GM19324 (cell line): ENCODE results near the gene EPHB6.

Experiments
- ATAC-seq: cut with Tn5 transposase; IDR thresholded peaks from one replicate; pipeline ENCODE4 v1.9.1; 2021; ENCODE audit warnings: mild to moderate bottlenecking, moderate library complexity; ENCODE audit not compliant: unreplicated experiment, low FRiP score

Gene EPHB6

GRCh38 chr7:142916508-142916907 is 61.6 kb downstream of the EPHB6 start:
- no peak for ATAC-seq

GRCh38 chr7:142917447-142917846 is 62.6 kb downstream of the EPHB6 start:
- no peak for ATAC-seq

GRCh38 chr7:142918901-142919300 is 64.0 kb downstream of the EPHB6 start:
- ATAC-seq, result no peak

DNA sequence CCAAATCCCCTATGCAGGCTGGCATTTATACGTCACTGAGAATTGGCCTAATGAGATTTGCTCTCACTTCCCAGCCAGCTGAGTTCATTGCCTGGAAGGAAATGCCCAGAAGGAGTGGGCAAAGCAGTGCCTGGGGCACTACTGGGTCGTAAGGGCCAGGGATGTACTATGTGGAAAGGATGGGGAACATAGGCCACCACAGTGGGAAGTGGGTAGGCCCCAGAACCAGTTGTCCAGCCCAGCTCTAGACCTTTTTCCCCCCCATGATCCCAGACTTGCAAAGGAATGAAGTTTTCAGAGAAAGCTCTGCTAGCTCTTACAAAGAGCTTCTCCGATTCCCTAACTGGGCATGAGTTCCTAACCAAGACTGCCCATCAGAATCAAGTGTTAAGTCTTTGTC is 64.8 kb downstream of the EPHB6 start:
- no peak for ATAC-seq
